AG04449 (cell line): ENCODE data around the gene CEP76.

ENCODE experiments used
- CTCF ChIA-PET: fragments of 350-600 bp; formaldehyde crosslinking; extraction: SDS; loops from one replicate; lab custom pipeline; 2021; ENCODE audit warnings: antibody characterized with exemption; lab: Yijun Ruan, JAX
- POLR2A ChIA-PET: fragments of 400-600, 350-600 bp; formaldehyde crosslinking; extraction: SDS; loops from one replicate; lab custom pipeline; 2020; ENCODE audit warnings: antibody characterized with exemption, inconsistent platforms; lab: Yijun Ruan, JAX
- DNase-seq: peaks from one replicate; pipeline ENCODE4 v3.0.0-alpha.2; 2010; ENCODE audit warnings: low read depth, low spot score
- H3K4me3 ChIP-seq: 2 replicates; pipeline ENCODE4 v1.5.1; 2011; ENCODE audit warnings: low read depth, mild to moderate bottlenecking, control low read depth, low read length
- TF ChIP-seq, protein P1 (sequence below): IDR thresholded peaks from one replicate; pipeline ENCODE4 v1.5.1; 2011; ENCODE audit warnings: mild to moderate bottlenecking, moderate library complexity, low read length, control low read depth, inconsistent platforms; ENCODE audit not compliant: insufficient read depth; ENCODE audit errors: missing control alignments

The CEP76 gene

DNA sequence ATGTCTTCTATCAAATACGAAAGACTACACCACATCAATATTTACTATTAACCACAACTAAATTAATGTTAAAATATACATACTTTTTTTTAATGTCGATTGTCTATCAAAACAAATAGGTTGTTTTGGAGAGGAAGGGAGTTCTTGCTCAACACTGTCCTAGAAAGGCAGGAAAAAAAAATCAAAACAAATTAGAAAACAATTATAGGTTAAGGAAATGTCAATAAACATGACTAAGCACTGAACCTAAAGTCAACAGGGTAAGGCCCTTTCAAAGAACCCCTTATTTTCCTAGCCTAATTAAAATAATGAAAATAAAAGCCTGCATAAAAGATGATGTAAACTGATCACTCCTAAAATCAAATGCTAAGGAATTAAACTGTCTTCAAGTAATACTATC is 2.8 kb downstream of the CEP76 start:
- TF ChIP-seq, protein P1, sequence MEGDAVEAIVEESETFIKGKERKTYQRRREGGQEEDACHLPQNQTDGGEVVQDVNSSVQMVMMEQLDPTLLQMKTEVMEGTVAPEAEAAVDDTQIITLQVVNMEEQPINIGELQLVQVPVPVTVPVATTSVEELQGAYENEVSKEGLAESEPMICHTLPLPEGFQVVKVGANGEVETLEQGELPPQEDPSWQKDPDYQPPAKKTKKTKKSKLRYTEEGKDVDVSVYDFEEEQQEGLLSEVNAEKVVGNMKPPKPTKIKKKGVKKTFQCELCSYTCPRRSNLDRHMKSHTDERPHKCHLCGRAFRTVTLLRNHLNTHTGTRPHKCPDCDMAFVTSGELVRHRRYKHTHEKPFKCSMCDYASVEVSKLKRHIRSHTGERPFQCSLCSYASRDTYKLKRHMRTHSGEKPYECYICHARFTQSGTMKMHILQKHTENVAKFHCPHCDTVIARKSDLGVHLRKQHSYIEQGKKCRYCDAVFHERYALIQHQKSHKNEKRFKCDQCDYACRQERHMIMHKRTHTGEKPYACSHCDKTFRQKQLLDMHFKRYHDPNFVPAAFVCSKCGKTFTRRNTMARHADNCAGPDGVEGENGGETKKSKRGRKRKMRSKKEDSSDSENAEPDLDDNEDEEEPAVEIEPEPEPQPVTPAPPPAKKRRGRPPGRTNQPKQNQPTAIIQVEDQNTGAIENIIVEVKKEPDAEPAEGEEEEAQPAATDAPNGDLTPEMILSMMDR = no peak
- no peak overlapping the region for H3K4me3 ChIP-seq
- ChIA-PET POLR2A (no interaction called here), CTCF (interaction anchor here (0.7 to 4.5 kb wide), 3 partner anchors 235 to 441 kb away, joined by 3 to 17 read pairs (median 4); no protein-coding TSS in a partner anchor)
- no peak for DNase-seq

DNA sequence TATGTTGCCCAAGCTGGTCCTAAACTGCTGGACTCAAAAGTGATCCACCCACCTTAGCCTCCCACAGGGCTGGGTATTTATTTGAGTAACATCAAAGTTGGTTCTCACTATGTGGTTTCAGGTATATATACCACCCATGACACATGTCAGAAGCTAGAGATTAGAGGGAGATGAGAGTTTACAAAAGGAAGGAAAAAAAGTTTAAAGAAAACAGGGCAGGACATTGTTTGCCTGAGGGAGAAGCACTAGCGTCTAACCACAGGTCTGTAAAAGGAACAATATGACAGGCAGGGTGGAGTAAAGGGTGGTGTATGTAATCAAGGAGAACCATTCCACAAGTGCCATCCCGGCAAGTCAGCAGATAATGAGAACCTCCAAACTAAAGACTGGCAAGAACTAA is 8.5 kb downstream of the CEP76 start:
- ChIA-PET POLR2A (no interaction called here), CTCF (interaction anchor here (1.3 kb wide), 1 partner anchor 303 kb away, joined by 3 read pairs; no protein-coding TSS in a partner anchor)
- no peak for DNase-seq
- H3K4me3 ChIP-seq = no peak overlapping the region
- TF ChIP-seq, protein P1 = no peak

DNA sequence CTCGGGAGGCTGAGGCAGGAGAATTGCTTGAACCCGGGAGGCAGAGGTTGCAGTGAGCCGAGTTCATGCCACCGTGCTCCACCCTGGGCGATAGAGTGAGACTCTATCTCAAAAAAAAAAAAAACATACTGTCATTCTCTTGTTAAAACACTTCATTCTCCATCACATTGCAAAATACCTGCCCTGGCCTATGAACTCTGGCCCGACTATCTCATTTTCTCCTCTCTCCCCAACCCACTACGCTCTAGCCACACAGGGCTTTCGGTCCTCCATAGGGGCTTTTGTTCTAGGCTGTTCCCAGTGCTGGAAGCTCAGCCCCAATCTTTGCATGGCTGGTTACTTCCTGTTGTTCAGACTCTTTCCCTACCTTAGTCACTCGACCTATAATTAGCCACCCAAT is 10.3 kb downstream of the CEP76 start:
- H3K4me3 ChIP-seq = no peak overlapping the region
- TF ChIP-seq, protein P1 = no peak
- ChIA-PET CTCF (interaction anchor here (0.5 to 1.6 kb wide), 3 partner anchors 9 to 242 kb away, joined by 3 to 5 read pairs (median 4); partner anchors contain the start of gene CEP76), POLR2A (interaction anchor here (0.6 kb wide), 1 partner anchor 210 kb away, joined by 5 read pairs; no protein-coding TSS in a partner anchor)
- no peak for DNase-seq

DNA sequence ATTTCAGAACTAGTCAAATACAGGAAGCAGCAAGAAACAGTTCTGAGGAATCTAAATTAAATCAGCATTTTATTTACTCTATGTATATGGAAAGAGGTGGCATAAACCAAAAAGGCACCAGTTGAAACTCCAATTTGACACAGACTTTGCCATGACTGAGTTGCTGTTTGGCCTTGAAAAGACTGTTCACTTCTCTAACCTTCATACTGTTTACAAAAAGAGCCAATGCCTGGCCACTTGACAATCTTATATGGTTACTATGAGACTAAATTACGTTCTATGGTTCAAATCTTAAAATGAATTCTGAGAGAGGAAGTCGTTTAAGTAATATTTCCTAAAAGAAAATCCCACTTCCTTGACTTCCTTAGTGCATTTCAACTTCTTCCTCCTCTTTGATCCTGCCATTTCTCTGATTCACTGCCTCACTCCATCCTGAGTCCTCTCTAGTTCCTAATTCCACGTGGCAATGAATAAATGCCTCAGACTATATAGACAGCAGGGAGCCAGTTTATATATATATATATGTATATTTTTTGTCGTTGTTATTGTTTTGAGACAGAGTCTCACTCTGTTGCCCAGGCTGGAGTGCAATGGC is 13.2 kb downstream of the CEP76 start:
- TF ChIP-seq, protein P1 = no peak
- no peak for DNase-seq
- ChIA-PET CTCF (no interaction called here), POLR2A (interaction anchor here (0.7 kb wide), 1 partner anchor 110 kb away, joined by 4 read pairs; no protein-coding TSS in a partner anchor)
- H3K4me3 ChIP-seq = no peak overlapping the region

DNA sequence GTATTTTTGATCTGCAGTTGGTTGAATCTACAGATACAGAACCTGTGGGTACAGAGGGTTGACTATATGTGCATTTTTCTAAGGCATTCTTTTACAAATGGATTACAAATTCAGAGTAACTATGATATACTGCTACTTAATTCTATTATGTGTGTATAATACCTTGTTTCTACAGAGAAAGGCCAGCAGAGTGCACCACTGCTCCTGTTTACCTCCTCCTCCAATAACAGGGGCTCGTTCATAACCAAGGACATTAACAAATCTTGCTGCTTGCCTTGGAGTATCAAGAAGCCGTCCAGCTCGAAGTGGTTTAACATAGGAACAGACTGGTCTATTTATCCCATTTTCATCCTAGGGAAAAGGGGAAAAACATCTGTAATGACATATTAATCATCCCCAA is 16.4 kb downstream of the CEP76 start:
- no peak overlapping the region for H3K4me3 ChIP-seq
- CTCF ChIA-PET = interaction anchor here (1.0 to 1.5 kb wide), 2 partner anchors 16 to 248 kb away, joined by 3 to 4 read pairs; partner anchors contain the start of gene CEP76
- DNase-seq = no peak

More for the DNA sequence above, 16.4 kb downstream of the CEP76 start:
- TF ChIP-seq, protein P1 = no peak
- POLR2A ChIA-PET = no interaction called here
